Adipose tissue (tissue), 3 donors: ENCODE data around the gene OR8D2. TPM values are rescaled to one million over a fixed set of nuclear protein-coding genes. Genes with fewer than 3 reads are reported as not detected.

Experiments used
- H3K27ac ChIP-seq: one replicate; pipeline ENCODE4 v1.5.1; 2013; ENCODE audit warnings: low read depth, low read length
- WGBS, 3 donors: extraction: QIAGEN DNeasy Blood & Tissue Kit; methylation state at CpG; one replicate each; pipeline ENCODE4 v1.1.7; 2013; 5-methylcytosine and 5-hydroxymethylcytosine counted together
- polyA plus RNA-seq, 3 donors: library from polyadenylated mRNA; stranded (reverse); fragments of 200-250 nt; gene quantifications; one replicate each; pipeline ENCODE4 v1.2.3, GENCODE V29; 2013
- donor health status: healthy with polysubstance abuse.
- donor health status: Bipolar disorder and iron deficiency.
- donor health status: healthy.

The OR8D2 gene, protein sequence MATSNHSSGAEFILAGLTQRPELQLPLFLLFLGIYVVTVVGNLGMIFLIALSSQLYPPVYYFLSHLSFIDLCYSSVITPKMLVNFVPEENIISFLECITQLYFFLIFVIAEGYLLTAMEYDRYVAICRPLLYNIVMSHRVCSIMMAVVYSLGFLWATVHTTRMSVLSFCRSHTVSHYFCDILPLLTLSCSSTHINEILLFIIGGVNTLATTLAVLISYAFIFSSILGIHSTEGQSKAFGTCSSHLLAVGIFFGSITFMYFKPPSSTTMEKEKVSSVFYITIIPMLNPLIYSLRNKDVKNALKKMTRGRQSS
- polyA plus RNA-seq, result not detected

DNA sequence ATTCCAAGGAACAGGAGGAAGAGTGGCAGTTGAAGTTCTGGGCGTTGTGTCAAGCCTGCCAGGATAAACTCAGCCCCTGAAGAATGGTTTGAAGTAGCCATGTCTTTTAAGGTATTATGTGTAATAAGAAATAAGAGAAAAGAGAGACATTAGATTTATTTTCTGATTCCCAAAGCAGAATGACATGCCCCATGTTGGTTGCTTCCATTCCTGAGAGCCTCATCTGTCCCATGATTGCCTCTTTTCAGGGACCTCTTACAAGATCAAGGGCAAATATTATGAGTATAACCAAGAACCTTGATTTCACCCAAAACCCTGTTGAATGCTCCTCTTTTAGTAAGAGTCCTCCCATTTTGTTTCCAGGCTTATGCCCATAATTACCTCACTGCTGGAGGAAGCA is at the start of gene OR8D2:
TSS of gene OR8D2 (minus strand) at position 101 of the 400 bp plus-strand sequence. CDS start at position 101, 0 bp downstream.
- 63 to 77% (median 73%) methylated on average over 1 of the region's 1 CpG for WGBS, 3 donors
- H3K27ac ChIP-seq, result no peak within 1 kb of the TSS

DNA sequence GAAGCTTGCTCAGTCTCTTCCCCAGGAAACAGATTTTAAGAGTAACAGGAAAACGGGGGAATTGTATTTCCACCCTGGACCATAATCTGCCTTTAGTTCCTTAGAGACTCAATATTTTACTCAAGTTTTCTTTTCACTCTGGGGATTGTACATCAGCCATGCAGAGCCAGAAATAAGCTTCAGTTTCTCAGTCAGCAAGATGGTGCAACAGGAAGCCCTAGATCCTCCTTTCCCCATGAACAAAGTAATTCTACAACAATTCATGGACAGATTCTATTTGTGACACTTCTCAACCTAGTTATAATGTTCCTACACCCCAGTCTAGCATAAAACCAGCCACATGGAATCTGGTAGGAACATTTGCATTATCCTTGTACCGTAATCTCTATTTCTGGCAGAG is 39.6 kb upstream of the OR8D2 start:
- 16 to 26% (median 26%) methylated on average over 2 of the region's 2 CpGs for WGBS, 3 donors
- no peak overlapping the region for H3K27ac ChIP-seq

DNA sequence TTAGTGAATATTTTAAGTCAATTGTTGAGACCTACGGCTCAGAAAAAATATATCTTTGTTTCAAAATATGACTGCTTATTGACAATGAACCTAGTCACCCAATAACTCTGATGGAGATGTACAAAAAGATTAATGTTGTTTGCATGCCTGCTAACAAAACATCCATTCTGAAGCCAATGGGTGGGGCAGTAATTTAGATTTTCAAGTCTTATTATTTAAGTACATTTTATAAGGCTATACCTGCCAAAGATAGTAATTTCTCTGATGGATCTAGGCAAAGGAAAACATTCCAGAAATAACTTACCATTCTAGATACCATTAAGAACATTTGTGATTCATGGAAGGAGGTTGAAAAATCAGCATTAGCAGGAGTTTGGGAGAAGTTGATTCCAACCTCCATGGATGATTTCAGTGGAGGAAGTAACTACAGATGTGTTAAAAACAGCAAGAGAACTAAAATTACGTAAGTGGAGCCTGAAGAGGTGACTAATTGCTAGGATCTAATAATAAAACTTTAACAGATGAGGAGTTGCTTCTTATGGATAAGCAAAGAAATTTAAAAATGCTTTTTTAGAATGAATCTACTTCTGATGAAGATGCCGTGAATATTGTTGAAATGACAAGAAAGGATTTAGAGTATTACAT is 26.4 kb upstream of the OR8D2 start:
- WGBS, 3 donors, result 21 to 56% (median 36%) methylated on average over 3 of the region's 3 CpGs
- H3K27ac ChIP-seq, result no peak overlapping the region

DNA sequence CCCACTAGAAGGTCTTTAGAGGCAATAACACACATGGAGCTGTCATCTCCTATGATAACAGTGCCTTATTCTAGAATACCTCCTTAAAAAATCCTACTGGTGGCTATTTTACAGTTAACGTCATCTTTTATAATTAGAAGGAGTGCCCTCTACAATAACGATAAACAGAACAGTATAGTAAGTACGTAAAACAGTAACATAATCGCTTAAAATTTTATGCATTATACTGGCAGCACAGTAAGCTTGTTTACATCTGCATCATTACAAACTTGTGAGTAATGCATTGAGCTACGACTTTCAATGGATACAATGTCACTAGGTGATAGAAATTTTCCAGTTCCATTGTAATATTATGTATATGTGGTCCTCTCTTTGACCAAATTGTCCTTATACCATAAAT is 24.3 kb upstream of the OR8D2 start:
- WGBS, 3 donors, result 79 to 81% (median 80%) methylated on average over 5 of the region's 5 CpGs
- H3K27ac ChIP-seq, result no peak overlapping the region

DNA sequence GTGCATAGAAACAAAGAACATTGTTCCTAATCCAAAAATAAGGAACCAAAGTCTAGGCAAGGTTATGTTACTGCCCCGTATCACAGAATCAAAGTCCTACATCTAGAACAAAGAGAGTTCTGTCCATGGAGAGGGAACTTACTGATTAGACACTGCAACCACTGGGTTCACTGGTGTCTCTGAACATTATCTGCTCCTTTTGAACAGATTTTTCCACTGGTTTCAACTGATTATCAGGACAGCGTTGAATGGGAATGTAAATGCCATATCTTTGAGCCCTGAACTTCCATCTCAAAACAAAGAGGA is 20.1 kb upstream of the OR8D2 start:
- no peak overlapping the region for H3K27ac ChIP-seq
- WGBS, 3 donors, result 58 to 82% (median 81%) methylated on average over 2 of the region's 2 CpGs

DNA sequence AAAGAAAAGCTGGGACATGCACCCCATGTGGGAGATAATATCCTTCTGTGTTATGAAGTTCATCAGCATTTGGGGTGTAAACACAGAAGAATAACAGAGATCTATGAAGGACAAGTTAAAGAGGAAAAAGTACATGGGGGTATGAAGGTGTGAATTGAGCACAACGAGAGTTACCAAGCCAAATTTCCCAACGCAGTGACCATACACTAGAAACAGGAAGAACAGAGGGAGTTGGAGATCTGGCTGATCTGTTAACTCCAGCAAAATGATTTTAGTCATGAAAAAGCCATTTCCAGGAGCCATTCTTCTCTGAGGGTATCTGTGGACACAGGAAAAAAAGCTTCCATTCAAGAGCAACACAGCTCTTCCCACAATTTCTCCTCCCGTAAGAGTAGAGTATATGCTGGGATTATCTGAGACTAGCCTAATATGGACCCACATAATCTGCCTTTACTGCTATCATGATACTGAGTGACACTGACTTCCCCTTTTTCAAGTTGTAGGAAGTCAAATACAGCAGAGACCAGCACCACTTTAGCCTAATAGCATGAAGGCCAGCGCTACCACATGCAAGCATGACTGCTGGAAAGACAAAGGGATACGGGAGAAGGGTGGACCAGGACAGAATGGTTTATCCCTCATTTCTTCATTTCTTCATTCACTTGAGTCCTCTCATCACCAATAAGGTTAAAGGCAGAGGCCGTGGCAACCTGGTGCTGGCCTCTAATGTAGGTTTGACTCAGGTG is 19.6 kb upstream of the OR8D2 start:
- no peak overlapping the region for H3K27ac ChIP-seq
- 66 to 84% (median 67%) methylated on average over 6 of the region's 6 CpGs for WGBS, 3 donors

DNA sequence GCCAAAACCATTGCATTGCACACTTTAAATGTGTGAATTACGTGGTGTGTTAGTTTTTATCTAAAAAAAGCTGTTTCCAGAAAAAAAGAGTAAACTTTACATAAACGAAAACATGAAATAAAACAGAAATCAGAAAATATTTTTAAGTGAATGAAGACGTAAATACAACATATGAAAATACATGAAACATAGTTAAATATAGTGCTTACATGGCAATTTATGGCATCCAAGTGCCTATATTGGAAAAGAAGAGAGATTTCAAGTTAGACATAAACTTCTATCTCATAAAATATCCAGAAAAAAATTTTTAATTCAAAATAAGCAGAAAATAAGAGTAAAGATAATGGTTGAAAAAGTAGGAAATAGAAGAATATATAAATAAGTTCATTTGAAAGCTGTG is 11.9 kb upstream of the OR8D2 start:
- H3K27ac ChIP-seq, result no peak overlapping the region
- WGBS, 3 donors, result 68 to 83% (median 78%) methylated on average over 3 of the region's 3 CpGs

DNA sequence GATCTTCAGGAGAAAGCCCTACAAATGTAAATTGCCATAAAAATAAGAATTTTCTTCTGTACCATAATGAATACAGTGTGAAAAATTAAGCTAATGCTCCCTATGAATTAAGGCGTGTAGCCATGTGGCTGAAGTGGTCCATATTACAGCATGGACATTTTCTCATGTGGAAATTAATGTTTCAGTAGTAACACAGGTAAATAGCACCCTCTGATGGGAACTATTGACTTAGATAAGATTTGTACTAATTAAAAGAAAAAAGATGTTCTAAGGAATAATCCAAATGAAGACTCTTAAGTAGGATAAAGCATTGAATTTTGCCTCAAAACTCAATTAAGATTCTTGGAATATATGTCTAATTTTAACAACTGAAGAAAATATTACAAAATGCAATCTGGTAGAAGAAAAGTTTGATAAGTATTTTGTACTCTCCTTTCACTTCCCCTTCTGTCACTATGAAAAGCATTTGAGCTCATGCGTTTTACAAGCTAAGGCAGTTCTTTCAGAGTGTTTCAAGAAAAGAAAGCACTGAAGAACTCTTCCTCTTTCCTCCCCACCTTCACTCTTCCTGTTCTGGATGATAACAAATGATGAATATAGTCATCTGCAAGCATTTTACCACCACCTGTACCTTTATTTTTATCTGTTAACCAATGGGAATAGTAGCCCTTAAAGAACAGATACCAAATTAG is 9.9 kb upstream of the OR8D2 start:
- H3K27ac ChIP-seq, result no peak overlapping the region
- WGBS, 3 donors, result 39 to 49% (median 44%) methylated on average over 2 of the region's 2 CpGs

DNA sequence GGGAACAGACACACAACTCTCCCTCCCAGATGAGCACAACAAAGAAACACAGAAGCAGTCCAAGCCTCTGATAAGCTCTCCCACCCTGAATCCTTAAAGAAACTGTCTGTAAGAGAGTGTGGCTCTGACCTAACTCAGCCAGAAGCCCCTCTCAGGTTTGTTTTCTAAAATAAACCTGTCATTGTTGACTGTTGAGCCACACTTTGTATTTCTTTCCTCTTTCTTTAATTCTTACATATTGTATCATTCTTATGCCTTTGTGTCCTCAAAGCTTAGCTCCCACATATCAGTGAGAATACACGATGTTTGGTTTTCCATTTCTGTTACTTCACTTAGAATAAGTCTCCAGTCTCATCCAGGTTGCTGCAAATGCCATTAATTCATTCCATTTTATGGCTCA is 7.8 kb upstream of the OR8D2 start:
- 88 to 95% (median 89%) methylated on average over 1 of the region's 1 CpG for WGBS, 3 donors

DNA sequence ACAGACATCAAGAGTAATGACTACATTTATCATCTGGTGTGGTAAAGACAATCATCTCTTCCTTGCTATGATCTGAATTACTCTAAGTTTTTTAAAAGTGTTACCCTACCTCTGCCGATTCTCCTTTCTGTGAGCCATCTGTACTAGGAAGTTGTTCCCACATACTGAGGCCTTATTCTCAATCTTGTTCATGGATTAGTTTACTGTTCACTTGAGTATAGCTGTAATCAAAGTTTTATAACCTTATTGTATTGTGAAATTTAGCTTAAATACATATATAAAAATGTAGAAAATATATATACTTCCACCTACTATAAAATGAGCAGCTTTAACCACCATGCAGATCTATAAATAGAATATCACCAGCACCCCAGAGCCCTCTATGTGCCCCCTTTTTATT is 2.4 kb upstream of the OR8D2 start:
- H3K27ac ChIP-seq, result no peak overlapping the region
- WGBS, 3 donors, result 84 to 100% (median 96%) methylated on average over 1 of the region's 1 CpG

More for the DNA sequence above, 7.8 kb upstream of the OR8D2 start:
- H3K27ac ChIP-seq, result no peak overlapping the region

DNA sequence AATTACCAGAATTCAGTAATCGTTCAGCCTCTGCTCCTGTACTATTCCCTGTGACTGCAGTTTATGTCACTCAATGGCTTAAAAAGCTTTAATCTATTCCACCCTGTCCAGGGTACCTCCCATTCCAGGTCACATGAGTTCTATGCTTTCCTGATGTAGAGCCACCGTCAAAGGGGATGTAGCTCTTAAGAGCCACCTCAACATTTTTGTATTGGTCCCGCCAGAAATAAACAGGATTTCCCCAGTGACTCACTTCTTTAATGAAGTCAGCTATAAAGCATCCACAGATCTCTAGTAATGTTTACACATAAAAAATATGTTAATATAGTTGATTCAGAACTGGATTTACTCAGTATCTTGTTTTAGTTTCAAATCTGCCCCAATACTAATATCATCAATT is 4.9 kb downstream of the OR8D2 start:
- 53 to 69% (median 56%) methylated on average over 3 of the region's 3 CpGs for WGBS, 3 donors
- no peak overlapping the region for H3K27ac ChIP-seq

DNA sequence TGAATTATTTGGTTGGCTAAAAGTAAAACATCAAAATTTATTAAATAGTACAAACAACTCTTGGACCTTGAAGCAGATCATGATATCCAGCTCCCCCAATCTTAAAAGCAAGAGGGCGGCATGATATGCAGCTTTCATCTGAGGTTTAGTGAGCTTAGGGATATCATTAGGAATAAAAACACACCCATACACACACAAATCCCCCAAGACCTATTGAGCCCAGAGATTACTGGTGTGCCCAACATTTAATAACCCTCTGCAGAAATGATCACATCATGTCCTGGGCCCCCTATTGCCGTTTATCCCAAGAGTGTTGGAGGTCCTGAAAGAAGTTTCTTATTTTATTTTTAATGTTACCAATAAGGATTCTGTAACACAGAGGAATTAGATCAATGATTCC is 6.1 kb downstream of the OR8D2 start, which contains the start of gene OR8D1:
TSS of gene OR8D1 (minus strand) at position 101 of the 400 bp plus-strand sequence. CDS start 3,183 bp downstream, outside the sequence.
- WGBS, 3 donors, result 84 to 86% (median 86%) methylated on average over 2 of the region's 2 CpGs

DNA sequence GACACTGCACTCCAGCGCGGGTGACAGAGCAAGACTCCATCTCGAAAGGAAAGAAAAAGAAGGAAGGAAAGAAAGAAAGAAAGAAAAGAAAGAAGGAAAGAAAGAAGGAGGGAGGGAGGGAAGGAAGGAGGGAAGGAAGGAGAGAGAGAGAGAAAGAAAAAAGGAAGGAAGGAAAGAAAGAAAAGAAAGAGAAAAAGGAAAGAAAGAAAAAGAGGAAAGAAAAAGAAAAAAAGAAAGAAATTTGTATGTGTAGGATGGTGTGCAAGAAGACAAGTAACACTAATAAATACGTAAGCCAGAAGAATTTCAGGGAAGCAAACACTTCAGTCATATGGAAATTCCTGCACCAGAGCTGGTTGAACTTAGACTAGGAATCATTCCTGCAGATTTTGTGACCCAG is 6.9 kb downstream of the OR8D2 start:
- no peak overlapping the region for H3K27ac ChIP-seq
- 72 to 91% (median 90%) methylated on average over 4 of the region's 4 CpGs for WGBS, 3 donors

More for the DNA sequence above, 6.1 kb downstream of the OR8D2 start, which contains the start of gene OR8D1:
- no peak within 1 kb of the TSS for H3K27ac ChIP-seq

DNA sequence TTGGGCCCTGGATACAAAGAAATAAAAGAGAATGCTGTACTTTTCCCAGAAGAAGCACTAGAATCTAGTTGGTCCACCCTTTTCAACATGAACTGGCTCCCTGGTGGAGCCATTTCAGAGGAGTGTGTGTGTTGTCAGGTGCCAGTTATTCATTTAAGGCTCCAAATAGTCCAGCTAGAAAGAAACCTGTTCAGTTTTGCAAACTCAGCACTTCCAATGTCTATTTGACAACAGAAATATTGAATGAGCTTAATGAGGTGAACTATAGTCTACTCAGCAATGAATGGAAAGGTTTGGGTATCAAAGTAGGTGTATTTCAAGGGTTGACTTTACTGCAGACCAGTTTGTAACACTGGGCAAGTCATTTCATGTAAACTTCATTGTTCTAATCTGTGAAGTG is 8.3 kb downstream of the OR8D2 start:
- no peak overlapping the region for H3K27ac ChIP-seq

DNA sequence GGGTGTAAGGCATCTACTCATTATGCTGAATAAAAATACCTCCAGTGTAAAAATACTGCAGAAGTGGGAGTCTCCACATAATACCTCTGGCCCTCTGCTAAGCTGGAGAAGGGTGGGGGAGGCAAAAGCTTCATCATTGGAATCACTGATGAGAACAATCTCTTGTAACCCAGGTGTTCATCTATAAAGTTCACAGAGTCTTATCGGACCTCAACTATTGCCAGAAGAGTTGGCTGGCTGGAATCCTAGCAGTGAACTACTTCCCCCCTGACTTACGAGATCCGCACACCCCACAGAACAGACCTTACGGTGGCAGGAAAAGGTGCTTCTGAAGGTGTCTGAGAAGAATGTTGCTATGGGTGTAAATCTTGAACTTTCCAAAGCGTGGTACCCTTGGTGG is 8.7 kb downstream of the OR8D2 start:
- H3K27ac ChIP-seq, result no peak overlapping the region
- 52 to 82% (median 74%) methylated on average over 5 of the region's 5 CpGs for WGBS, 3 donors

DNA sequence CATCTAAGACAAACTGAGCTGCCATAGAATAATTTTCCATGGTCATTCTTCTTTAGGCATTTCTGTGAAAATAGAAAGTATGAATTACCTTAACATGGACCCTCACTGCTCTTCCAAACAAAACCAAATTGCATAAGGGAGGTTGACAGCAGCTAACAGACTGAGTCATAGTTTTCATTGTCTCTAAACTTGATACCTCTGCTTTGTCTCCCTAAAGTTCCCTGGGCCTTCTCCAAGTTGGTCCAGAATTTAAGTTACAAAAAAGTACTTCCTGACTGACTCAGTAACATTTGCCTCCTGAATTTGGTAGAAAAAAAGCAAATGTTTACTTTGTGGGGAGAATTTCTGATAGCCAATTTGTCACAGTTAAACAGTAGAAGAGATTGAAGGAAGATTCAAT is 9.3 kb downstream of the OR8D2 start:
- H3K27ac ChIP-seq, result no peak overlapping the region

DNA sequence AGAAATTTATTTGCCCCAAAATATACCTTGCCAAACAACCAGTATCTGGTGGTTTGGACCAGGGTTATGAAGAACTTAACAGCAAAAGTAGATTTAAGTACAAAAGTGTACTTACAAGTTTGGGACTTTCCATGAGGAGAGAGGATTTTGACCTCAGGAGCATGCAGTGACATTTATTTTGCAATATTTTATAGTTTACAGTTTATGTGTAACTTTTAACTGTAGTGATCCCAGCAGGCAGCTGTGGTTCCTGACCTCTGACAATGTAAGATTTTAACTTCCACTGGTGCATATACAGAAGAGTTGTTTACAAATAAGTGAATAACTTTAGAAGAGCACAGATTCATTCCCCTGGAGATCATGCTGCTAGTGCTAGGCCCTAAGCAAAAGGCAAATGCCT is 12.9 kb downstream of the OR8D2 start:
- no peak overlapping the region for H3K27ac ChIP-seq

DNA sequence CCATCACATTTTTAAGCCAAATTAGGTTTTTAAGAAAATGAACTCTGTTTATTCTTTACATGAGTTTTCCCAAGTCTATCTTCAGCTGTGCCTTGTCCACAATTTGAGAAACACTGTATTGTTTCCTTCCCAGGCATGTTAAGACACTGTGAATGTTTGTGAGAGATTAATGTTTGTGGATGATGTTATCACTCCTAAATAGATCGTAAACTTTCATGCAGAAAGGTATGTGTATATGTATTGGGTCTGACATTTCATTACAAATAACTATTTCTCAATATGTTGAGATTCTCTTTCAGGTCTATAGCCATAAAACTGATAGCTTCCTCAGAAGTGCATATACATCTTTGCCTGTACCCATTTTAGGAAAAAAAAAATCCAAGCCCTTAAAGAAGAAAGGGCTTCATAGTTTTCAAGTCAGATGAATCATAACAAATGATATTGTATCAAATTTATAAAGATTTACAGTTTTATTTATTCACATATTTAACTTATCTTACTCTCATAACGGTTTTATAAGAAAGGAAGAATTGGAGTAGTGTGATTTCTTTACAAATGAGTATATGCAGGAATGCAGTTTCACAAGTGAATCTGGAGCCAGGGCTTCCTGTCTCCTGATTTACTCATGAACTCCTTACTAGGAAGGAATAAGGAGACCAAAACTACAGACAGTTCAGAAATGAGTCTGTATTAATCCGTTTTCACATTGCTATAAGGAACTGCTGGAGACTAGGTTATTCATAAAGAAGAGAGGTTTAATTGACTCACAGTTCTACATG is 17.5 kb downstream of the OR8D2 start:
- WGBS, 3 donors, result 55 to 60% (median 58%) methylated on average over 3 of the region's 3 CpGs

More for the DNA sequence above, 17.5 kb downstream of the OR8D2 start:
- H3K27ac ChIP-seq, result no peak overlapping the region
